Activated CD8-positive, alpha-beta memory T cell treated with anti-CD3 and anti-CD28 coated beads, Interleukin-2, amount 50 U/mL, for 24 hours (primary cell): ENCODE data around the gene SPIRE2.
A peak's percentile ranks its signal among the peaks of the same experiment; 100 is the strongest.
"Not testable (repeated sequence)": the region's sequence is repeated elsewhere in the genome, so short reads cannot be mapped to it uniquely, and the experiment has no call there.

Source experiments
- DNase-seq: peaks from one replicate; pipeline ENCODE4 v3.0.0-alpha.2; 2020; ENCODE audit errors: extremely low read depth

The SPIRE2 gene

DNA sequence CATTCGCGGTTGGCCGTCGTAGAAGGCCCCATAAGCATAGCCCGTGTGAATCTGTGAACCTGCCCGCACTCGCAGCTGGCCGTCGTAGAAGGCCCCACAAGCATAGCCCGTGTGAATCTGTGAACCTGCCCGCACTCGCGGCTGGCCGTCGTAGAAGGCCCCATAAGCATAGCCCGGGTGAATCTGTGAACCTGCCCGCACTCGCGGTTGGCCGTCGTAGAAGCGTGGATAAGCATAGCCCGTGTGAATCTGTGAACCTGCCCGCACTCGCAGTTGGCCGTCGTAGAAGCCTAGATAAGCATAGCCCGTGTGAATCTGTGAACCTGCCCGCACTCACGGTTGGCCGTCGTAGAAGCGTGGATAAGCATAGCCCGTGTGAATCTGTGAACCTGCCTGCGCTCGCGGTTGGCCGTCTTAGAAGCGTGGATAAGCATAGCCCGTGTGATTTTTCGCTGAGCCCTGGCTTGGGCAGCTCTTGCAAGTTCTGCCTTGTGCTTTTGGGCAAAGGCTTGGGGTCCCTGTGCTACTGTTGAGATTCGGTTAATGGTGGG lies 6.6 kb downstream of the SPIRE2 start:
- DNase-seq: not testable (repeated sequence)

DNA sequence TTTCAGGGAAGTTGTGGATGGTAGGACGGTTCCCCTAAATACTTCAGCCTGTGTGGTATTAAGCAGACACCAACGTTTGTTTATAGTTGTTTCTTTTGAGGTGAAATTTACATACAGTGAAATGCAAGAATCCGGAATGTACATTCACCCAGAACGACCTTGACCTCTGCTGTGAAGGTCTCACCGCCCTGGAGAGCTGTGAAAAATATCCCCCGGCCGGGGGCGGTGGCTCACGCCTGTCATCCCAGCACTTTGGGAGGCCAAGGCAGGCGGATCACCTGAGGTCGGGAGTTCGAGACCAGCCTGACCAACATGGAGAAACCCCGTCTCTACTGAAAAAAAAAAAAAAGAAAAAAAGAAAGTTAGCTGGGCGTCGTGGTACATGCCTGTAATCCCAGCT lies 8.2 kb downstream of the SPIRE2 start:
- DNase-seq: not testable (repeated sequence)

DNA sequence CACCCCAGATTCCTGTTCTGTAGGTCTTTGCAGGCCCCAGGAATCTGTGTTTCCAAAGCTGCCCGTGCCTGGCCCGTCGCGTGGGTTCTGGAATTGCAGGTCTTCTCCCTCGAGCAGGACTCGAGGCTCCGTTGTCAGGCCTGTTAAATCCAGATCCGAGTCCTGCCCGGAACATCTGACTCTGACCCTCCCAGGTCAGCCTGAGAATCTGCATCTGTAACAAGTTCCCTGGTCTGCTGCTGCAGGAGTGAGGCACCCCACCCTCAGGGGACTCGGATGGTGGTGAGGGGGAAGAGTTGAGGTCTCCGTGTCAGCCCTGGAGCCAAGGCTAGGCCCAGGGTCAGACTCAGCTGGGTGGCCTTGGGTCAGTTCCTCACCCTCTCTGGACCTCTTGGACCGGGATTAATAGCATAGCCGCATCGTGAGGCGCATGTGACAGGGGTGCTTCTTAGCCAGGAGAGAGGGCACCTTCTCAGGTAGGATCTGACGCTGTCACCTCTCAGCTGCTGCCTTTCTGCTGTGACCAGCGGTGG lies 8.8 kb downstream of the SPIRE2 start:
- no peak for DNase-seq

DNA sequence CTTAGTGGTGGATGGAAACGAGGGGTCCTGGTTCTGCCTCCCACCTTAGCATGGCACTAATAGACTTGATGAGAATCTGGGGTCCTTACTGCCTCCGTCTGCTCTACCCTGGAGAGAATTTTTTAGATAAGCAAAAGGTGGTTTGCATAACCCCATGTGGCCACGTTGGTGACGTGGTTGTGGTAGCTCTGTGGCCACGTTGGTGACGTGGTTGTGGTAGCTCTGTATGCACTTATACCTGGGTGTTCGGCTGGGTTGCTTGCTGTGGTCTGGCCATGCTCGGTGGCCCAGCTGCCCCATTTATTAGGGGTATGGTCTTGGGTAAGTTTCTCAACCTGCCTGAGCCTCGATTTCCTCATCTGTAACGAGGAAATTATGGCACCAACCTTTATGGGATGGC lies 13.0 kb downstream of the SPIRE2 start:
- DNase-seq: peak; percentile 44

DNA sequence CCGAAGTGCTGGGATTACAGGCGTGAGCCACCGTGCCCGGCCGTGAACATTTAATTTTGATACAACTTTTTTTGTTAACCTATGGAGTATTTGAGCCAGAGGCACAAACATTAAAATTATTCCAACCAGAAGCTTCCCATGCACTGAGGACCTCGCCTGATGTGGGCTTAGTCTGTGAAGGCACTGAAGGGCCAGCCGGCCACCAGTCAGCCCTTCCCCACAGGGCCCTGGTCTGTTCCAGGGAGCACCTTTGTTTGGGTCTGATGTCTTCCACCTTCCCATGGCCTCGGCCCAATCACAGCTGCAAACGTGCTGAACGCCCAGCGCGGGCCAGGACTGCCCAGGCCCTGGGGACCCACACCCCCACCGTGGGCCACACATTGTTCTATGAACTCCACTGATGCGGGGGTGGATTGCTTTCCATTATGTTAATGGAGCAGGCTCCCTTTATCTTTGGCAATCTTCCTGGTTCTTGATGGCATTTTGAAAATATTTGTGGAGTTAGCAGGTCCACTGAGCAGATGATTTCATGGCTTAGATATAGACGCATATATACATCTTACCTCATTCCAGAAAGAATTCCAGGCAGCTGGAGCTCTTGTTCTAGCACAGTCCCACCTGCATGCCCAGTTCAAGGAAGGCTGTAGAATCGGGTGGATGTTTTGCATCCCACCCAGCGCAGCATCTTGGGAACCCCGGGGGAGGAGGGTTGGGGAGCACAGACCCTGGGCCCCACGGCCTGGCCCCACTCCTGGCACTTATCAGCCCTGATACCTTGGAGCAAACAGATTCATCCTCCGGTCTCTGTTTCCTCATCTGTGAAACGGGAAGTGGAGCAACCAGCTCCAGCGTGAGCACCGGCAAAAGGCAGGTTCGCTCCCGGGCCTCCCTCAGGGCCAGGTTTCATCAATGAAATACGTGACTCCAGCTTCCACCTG lies 14.5 kb downstream of the SPIRE2 start:
- no peak for DNase-seq

DNA sequence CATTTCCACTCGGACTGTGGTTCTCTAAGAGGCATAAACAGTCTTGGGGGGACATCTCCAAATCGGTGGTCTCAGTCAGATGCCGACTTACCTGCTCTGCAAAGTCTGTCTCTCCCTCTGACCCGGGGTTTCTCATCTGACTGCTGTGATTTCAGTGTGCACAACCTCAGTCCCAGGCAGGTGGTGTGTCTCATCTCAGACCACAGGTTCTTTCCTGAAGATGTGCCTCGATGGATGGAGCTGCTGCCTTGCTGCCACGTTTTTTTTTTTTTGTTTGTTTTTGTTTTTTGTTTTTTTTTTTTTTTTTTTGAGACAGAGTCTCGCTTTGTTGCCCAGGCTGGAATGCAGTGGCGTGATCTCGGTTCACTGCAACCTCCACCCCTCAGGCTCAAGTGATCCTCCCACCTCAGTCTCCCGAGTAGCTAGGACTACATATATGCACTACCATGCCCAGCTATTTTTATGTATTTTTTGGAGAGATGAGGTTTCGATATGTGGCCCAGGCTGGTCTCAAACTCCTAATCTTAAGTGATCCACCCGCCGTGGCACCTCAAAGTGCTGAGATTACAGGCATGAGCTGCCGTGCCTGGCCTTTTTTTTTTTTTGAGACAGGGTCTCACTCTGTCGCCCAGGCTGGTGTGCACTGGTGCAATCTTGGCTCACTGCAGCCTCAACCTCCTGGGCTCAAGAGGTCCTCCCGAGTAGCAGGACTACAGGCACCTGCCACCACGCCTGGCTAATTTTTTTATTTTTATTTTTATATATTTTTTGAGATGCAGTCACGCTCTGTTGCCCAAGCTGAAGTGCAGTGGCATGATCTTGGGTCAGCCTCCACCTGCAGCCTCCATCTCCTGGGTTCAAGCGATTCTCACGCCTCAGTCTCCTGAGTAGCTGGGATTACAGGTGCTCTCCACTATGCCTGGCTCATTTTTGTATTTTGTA lies 15.4 kb downstream of the SPIRE2 start:
- no peak for DNase-seq

DNA sequence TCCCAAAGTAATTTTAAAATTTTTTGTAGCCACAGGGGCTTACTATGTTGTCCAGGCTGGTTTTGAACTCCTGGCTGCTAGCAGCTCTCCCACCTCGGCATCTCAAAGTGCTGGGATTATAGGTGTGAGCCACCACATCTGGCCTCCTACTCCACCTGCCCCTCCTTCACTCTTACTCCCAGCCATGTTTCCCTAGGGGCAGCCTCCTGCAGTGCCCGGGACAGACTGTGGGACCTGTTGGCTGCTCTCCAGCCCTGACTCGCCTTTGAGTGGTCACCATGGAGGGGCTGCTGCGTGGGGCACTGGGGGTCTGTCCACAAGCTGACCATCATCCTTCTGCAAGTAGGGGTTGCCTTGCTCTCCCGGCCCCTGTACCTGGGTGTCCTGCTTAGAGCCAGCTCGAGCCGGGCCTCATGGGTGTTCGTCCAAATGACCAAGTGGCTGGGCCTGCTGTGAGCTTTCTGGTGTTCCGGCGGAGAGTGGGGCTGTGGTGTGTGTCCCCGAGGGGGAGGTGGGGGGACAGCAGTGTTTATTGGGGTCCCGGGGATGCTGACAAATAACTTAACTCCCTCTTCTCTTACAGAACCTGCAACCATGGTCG lies 16.6 kb downstream of the SPIRE2 start:
- DNase-seq: no peak

DNA sequence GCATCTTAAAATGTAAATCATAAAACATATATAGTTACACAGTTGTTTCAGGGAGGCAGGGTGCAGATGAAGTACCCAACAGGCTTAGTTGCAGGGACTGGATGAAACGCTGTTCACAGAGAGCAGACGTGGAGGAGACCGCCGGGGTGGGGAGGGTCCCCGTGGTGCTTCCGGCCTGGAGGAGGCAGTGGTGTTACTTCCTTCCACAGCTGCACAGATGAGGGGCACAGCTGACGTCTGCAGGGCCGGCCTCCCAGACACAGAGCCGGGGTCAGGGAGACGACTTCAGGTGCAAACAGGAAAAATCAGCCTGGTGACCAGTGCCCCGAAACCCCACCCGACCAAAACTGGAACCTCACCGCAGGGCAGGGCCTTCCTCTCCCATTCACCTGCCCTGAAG lies 17.1 kb downstream of the SPIRE2 start:
- no peak for DNase-seq

DNA sequence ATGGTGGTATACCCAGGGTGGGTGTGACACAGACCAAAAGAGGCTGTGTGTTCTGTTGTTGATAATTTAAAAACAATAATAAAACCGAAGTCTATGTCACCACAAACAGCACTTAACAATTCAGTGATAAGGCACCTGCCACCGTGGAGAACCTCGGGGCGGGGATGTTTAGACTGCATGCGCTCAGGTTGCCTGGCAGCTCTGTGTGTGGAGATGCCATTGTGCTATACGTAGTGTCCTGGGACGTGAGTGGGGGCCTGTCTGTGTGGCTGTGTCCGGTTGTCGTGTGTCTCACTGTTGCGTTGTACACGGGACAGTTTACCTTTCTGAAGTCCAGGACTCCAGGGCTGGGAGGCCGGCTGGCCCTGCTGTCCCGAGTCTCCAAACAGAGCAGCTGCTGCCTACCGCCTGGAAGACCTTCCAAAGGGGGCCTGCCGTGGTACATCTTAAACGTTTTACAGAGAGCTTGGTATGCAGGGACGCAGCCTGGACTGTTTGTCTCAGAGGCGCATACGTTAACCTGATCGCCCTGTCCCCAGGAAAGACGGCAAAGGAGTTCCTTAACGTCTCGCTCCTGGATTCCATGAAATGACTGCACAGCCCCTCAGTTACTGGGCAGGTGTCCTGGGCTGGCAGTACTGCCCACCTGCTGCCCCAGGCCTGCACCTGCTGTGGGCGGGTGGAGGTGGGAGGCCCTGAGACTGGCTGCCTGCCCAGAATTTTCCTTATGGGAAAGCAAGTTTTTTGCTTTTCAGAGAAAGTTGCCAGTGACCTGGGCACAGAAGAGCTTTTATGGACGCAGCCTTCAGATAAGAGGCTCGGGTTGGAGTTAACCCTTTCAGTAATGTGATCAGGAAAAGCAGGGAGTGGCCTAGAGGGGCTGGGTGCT lies 19.0 kb downstream of the SPIRE2 start:
- no peak for DNase-seq

DNA sequence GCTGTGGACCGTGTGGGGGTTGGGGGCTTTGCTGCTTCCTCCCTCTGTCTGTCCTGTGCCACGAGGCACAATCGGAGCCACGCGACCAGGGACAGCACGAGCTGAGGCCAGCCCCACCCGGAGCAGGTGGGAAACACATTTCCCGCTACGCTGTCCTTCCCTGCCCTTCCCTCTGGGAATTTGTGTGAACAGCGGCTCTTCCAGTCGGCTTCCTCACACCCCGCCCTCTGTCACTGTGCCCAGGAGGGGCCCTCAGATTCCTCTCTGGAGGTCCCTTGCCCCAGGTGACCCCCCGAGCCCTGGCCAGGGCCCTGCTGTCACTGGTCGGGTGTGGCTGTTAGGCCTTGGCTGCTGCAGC lies 19.6 kb downstream of the SPIRE2 start:
- DNase-seq: no peak

DNA sequence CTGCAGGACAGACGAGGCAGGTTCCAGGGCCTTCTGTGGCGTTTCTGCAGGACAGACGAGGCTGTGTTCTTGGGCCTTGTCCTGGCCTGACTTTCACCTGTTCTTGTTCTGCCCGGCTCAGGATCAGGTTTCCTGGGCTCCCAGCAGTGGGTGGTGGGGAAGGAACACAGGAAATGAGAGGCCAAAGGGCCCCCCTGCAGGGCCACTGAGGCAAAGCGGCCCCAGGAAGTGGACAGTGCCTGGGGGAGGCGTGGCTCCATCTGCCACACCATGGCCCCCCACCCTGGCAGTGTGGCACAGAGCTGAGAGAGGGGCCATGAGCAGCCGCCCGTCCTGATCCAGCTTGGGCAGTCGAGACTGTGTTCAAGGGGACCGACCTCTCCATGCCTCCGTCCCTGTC lies 20.7 kb downstream of the SPIRE2 start:
- DNase-seq: no peak

DNA sequence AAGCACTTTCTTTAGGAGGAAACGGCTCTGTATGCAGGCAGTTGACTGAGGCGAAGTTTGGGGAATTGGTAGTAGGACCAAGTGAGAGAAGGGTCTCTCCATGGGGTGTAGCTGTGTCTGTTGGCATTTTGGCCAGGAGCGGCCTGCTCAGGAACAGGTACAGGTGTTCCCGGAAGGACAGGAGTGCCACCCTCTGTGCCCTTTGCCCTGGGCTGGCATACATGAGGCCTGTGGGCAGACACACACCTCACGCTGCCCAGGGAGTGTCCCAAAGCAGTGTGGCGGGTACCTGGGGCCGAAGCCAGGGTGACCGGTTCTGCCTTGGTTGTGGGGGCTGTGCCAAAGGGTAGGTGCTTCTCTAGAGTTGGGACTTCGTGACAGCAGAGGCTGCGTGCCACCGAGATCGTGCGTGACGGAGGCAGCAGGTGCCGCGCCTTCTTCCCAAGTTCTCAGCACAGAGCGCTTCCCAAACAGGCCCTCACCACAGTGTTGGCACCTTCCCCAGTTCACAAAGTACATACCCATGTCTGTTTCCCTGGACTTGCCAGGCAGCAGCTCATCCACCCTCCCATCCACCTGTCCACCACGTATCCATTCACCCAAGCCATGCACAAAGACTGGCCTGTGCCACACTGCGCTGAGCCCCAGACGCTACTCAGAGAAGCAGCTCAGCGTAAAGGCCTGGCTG lies 25.2 kb downstream of the SPIRE2 start:
- no peak for DNase-seq

DNA sequence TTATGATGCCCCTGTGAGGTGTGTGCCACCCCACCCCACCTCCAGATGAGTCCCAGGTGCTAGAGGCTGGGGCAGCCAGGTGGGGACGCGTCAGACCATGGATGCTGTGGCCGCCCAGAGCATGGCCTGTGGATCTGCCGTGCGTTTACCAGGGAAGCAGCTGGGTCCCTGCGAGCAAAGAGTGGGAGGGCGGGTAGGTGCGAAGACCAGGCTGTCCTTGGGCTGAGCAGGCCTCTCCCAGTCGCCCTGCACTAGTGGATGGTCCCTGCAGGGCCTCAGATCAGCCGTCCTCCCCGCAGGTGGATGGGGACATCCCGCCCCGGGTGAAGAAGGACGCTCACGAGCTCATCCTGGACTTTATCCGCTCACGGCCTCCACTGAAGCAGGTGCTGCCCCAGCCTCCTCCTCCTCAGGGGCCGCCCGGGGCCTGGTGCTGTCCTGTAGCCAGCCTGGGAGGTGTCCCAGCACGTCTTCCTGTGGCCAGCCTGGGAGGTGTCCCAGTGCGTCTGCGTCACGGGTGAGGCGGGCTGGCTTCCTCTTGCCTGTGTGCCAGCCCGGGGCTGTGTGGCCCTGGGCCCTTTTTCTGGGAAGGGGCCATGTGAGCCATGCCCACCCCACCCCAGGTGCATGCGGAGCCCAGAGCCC lies 27.1 kb downstream of the SPIRE2 start:
- DNase-seq: no peak

DNA sequence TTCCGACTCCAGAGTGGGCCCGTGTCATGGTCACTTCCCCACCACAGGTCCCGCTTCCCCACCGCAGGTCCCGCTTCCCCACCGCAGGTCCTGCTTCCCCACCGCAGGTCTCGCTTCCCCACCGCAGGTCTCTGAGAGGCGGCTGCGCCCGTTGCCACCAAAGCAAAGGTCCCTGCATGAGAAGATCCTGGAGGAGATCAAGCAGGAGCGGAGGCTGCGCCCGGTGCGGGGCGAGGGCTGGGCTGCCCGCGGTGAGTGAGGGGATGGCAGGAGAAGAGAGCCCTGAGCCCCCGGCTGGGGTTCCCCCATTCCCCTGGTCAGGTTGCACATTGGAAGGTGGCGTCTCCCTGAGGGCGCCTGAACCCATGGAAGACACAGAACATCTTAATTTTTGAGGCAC lies 27.7 kb downstream of the SPIRE2 start:
- no peak for DNase-seq

DNA sequence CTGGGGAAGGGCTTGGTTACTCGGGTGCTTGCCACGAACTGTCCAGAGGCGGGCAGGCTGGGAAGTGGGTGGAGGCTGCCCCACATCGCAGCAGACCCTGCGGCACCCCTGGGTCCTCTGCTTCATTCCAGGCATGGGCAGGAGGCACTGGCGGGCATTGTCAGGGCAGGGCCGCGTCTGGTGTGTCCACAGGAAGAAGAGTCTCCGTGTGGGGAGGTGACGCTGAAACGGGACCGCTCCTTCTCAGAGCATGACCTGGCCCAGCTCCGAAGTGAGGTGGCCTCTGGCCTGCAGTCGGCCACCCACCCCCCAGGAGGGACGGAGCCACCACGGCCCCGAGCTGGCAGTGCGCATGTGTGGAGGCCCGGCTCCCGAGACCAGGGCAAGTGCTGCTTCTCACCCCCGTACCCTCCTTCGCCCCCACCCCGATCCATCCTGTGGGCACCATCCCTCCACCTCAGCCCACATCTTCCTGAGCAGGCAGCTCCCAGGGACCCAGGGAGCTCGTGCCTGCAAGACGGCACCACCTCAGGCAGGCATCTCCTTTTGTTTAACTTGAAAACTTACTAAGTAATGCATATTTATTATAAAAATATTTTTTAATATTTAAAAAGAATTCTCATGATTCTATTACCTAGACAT lies 30.8 kb downstream of the SPIRE2 start:
- DNase-seq: no peak

DNA sequence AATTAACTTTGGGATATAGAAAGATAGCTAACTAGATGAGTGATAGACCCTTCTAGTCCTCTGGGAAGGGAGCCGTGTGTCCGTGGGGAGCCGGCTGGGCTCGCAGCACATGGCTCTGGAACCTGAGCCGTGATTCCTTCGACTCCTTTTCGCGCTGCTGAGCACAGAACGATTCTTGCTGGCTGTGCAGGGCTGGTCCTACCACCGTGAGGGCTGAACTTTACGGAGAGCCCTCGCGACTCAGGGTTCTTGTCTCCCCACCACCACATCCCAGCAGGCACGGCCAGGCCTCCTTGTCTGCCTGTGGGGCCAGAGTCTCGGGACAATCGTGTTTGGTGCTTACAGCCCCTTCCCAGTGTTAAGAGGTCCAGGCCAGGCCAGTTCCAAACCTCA lies 31.3 kb downstream of the SPIRE2 start:
- no peak for DNase-seq

DNA sequence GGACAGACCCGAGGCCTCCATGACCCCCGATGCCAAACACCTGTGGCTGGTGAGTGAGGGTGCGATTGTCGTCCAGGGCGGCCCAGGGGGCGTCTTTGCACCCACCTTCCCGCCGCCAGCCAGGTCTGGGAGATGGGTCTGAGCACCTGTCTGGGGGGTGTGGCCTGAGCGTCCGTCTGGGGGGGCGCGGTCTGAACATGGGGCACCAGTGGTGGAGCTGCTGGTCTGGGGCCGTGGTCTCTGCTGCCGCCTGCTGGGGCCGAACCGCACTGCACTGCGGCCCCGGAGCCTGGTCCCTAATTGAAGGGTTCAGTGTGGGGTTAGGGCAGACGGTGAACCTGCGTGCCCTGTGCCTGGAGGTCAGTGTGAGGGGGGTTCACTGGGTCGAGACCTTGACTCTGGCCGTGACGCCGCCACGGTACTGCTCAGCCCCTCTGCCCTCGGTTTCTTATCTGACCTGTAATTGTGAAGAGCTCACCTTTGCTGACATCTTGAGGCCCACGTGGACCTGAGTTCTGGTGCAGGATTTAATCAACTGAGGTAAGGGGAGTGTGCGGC lies 32.6 kb downstream of the SPIRE2 start:
- peak; percentile 46 for DNase-seq

DNA sequence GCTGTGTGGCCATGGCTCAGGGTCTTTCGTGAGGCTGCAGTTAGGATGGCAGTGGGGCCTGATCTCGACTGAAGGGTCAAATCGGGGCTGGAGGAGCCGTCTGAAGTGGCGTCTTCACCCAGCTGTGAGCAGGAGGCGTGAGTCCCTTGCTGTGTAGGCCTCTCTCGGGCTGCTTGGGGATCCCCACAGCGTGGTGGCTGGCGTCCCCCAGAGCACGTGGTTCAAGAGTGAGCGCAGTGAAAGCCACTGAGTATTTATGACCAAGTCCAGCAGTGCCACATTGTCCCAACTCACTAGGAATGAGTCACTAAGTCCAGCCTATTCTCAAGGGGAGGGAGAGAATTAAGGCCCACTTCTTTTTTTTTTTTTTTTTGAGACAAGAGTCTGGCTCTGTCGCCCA lies 33.4 kb downstream of the SPIRE2 start:
- DNase-seq: no peak

DNA sequence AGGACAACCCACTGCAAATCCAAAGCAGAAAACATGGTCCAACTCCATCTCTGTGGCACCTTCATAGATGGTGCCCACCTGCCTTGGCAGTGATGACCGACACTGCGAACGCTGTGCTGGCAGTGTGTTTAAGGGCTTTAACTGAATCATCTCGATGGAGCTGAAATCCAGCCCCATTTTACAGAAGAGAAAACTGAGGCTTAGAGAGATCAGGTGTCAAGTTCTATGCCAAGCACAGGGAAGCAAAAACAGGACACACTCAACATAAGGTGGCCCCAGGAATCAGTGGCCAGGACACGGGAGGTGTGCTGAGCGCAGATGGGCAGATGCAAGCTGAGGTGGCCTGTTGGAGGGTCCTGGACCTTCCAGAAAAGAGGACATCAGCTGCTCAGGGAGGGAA lies 34.5 kb downstream of the SPIRE2 start:
- no peak for DNase-seq
